MM.1S (cell line): ENCODE data around the gene TRAFD1.
A peak's percentile ranks its signal among the peaks of the same experiment; 100 is the strongest.

Source experiments
- DNase-seq: peaks from one replicate; pipeline ENCODE4 v3.0.0-alpha.2; 2015
- H2AFZ ChIP-seq: fragments of 300-600 bp; sonication (generic); 2 replicates; pipeline ENCODE4 v1.6.0; 2016; ENCODE audit warnings: antibody characterized with exemption, low read length
- H3F3A ChIP-seq: fragments of 300-600 bp; sonication (generic); 2 replicates; pipeline ENCODE4 v1.6.1; 2016; ENCODE audit warnings: mild to moderate bottlenecking, antibody characterized with exemption, low read length, moderate library complexity, mixed read lengths; ENCODE audit not compliant: insufficient read depth
- H3K27ac ChIP-seq: fragments of 300-600 bp; sonication (generic); 2 replicates; pipeline ENCODE4 v1.5.1; 2016; ENCODE audit warnings: mild to moderate bottlenecking, low read length
- H3K27me3 ChIP-seq: fragments of 300-600 bp; sonication (generic); replicated peaks from 2 replicates; pipeline ENCODE4 v1.6.0; 2016; ENCODE audit warnings: low read length; ENCODE audit not compliant: insufficient read depth
- H3K36me3 ChIP-seq: fragments of 300-600 bp; sonication (generic); replicated peaks from 2 replicates; pipeline ENCODE4 v1.6.1; 2016; ENCODE audit warnings: mild to moderate bottlenecking, low read length, mixed read lengths; ENCODE audit not compliant: insufficient read depth
- H3K4me1 ChIP-seq: fragments of 300-600 bp; sonication (generic); 2 replicates; pipeline ENCODE4 v1.6.1; 2016; ENCODE audit warnings: low read length, mixed read lengths
- H3K4me2 ChIP-seq: fragments of 300-600 bp; sonication (generic); 2 replicates; pipeline ENCODE4 v1.6.0; 2016; ENCODE audit warnings: low read depth, low read length
- H3K4me3 ChIP-seq: fragments of 300-600 bp; sonication (generic); 2 replicates; pipeline ENCODE4 v1.5.1; 2016; ENCODE audit warnings: low read length, mixed read lengths
- H3K79me2 ChIP-seq: fragments of 300-600 bp; sonication (generic); 2 replicates; pipeline ENCODE4 v1.6.1; 2016; ENCODE audit warnings: mixed run types, low read length, mixed read lengths
- H3K9ac ChIP-seq: fragments of 300-600 bp; sonication (generic); 2 replicates; pipeline ENCODE4 v1.6.1; 2016; ENCODE audit warnings: low read length, mixed read lengths
- H3K9me2 ChIP-seq: fragments of 300-600 bp; sonication (generic); replicated peaks from 2 replicates; pipeline ENCODE4 v1.6.1; 2016; ENCODE audit warnings: mild to moderate bottlenecking, low read length, mixed read lengths; ENCODE audit not compliant: insufficient read depth
- H3K9me3 ChIP-seq: fragments of 300-600 bp; sonication (generic); replicated peaks from 2 replicates; pipeline ENCODE4 v1.6.1; 2016; ENCODE audit warnings: mild to moderate bottlenecking, low read length, mixed read lengths; ENCODE audit not compliant: insufficient read depth
- H4K20me1 ChIP-seq: fragments of 300-600 bp; sonication (generic); 2 replicates; pipeline ENCODE4 v1.6.1; 2016; ENCODE audit warnings: mild to moderate bottlenecking, low read length, moderate library complexity, mixed read lengths; ENCODE audit not compliant: insufficient read depth
- CTCF ChIP-seq: fragments of 300-600 bp; sonication (generic); IDR thresholded peaks from 2 replicates; pipeline ENCODE4 v1.5.1; 2016; ENCODE audit warnings: antibody characterized with exemption, low read length, mixed read lengths
- EZH2 ChIP-seq: fragments of 300-600 bp; sonication (generic); optimal IDR thresholded peaks from 2 replicates; pipeline ENCODE3; 2017; ENCODE audit warnings: low read depth, mild to moderate bottlenecking, antibody characterized with exemption, low read length, mixed read lengths
- EZH2phosphoT487 ChIP-seq: fragments of 300-600 bp; sonication (generic); IDR thresholded peaks from 2 replicates; pipeline ENCODE4 v1.6.1; 2018; ENCODE audit warnings: antibody characterized with exemption, low read length

TRAFD1 gene

GRCh38 chr12:112125250-112125999 lies at the start of gene TRAFD1:
TRAFD1 (plus strand) TSS chr12:112125560; CDS start chr12:112130523, 4,963 bp downstream.
- H3K4me3 ChIP-seq: peak within 1 kb of the TSS; percentile 84
- H3K79me2 ChIP-seq: peaks cover 8% of the 10 kb centered on the region
- no peaks in the 10 kb centered on the region for H3K27me3 ChIP-seq
- H3K4me1 ChIP-seq: no peaks in the 10 kb centered on the region; the same call in 1 of the 2 replicates
- no peak for TF ChIP-seq EZH2
- no peak for TF ChIP-seq EZH2phosphoT487
- TF ChIP-seq CTCF: no peak
- no peaks in the 10 kb centered on the region for H3K36me3 ChIP-seq
- peak within 1 kb of the TSS; percentile 55; the same call in 1 of the 2 replicates for H3K27ac ChIP-seq
- no peaks in the 10 kb centered on the region; the same call in 1 of the 2 replicates for H3F3A ChIP-seq
- H2AFZ ChIP-seq: peak within 1 kb of the TSS; percentile 67
- no peaks in the 10 kb centered on the region for H3K9me2 ChIP-seq
- DNase-seq: peak; percentile 90
- H3K4me2 ChIP-seq: peak within 1 kb of the TSS; percentile 86
- H3K9me3 ChIP-seq: no peaks in the 10 kb centered on the region
- no peaks in the 10 kb centered on the region for H4K20me1 ChIP-seq
- peak within 1 kb of the TSS; percentile 75 for H3K9ac ChIP-seq

GRCh38 chr12:112087055-112087850 lies 38.1 kb upstream of the TRAFD1 start:
- Histone ChIP-seq H3F3A (no peaks in the 10 kb centered on the region), H3K4me2 (no peak overlapping the region), H3K79me2 (no peaks in the 10 kb centered on the region; the same call in 1 of the 2 replicates), H2AFZ (no peak overlapping the region), H3K9me2 (no peaks in the 10 kb centered on the region), H3K9ac (no peak overlapping the region), H3K9me3 (no peaks in the 10 kb centered on the region), H3K27me3 (no peaks in the 10 kb centered on the region), H3K27ac (no peak overlapping the region), H3K36me3 (no peaks in the 10 kb centered on the region; the same call in 1 of the 2 replicates), H4K20me1 (no peaks in the 10 kb centered on the region), H3K4me3 (no peak overlapping the region), H3K4me1 (no peaks in the 10 kb centered on the region)
- DNase-seq: no peak
- TF ChIP-seq EZH2phosphoT487 (no peak), EZH2 (no peak), CTCF (no peak)

- Histone ChIP-seq H3K9me3 (no peaks in the 10 kb centered on the region), H3K9ac (no peak overlapping the region), H2AFZ (no peak overlapping the region), H3K4me1 (no peaks in the 10 kb centered on the region), H3K27me3 (no peaks in the 10 kb centered on the region), H3K79me2 (no peaks in the 10 kb centered on the region; the same call in 1 of the 2 replicates), H3K27ac (no peak overlapping the region), H3K36me3 (no peaks in the 10 kb centered on the region; the same call in 1 of the 2 replicates), H3F3A (no peaks in the 10 kb centered on the region), H3K4me3 (no peak overlapping the region), H4K20me1 (no peaks in the 10 kb centered on the region), H3K4me2 (no peak overlapping the region), H3K9me2 (no peaks in the 10 kb centered on the region)
- no peak for TF ChIP-seq CTCF
- no peak for TF ChIP-seq EZH2
- no peak for TF ChIP-seq EZH2phosphoT487
- DNase-seq: no peak
Observed at GRCh38 chr12:112087851-112088250, 37.5 kb upstream of the TRAFD1 start.
